Measurements from ENCODE around the gene STIM1. TPM values are rescaled to one million over a fixed set of nuclear protein-coding genes. Genes with fewer than 3 reads are reported as not detected.

The STIM1 gene
- total RNA-seq, 3 donors from 2014 or later (not counting 1 experiment from before 2014, with no cell fraction given), result 171 to 187 (median 175) TPM

GRCh38 chr11:3964056-3964455 lies 108.6 kb downstream of the STIM1 start:
- ATAC-seq (no peak), DNase-seq (no peak)
- no peak for TF ChIP-seq CTCF (IDR thresholded peaks at IDR 0.05)
- Histone ChIP-seq H3K4me3 (ENCODE audit: low read length) (no peak overlapping the region), H3K36me3 (ENCODE audit: control insufficient read depth, insufficient read depth, low read length) (peaks cover 12% of the 10 kb centered on the region), H3K4me1 (ENCODE audit: control insufficient read depth, insufficient read depth, low read length) (peaks cover 8% of the 10 kb centered on the region), H3K27ac (ENCODE audit: low read length) (no peak overlapping the region), H3K27me3 (ENCODE audit: control insufficient read depth, insufficient read depth, low read length) (no peaks in the 10 kb centered on the region), H3K9me3 (ENCODE audit: control insufficient read depth, insufficient read depth, low read length) (no peaks in the 10 kb centered on the region)
- Mint-ChIP-seq H3K27ac (peak overlapping the region; percentile 37 to 54), H3K4me3 (no peak overlapping the region), H3K36me3 (peaks cover 5% of the 10 kb centered on the region), H3K4me1 (peaks cover 78 to 85% of the 10 kb centered on the region in 2 donors), H3K9me3 (no peaks in the 10 kb centered on the region), H3K27me3 (ENCODE audit: low read depth in 2 of 2) (no peaks in the 10 kb centered on the region)
- intact Hi-C loops (cut with micrococcal nuclease), result no loop called here
- WGBS (ENCODE audit: insufficient coverage), result 100% methylated on average over 1 of the region's 2 CpGs

- Histone ChIP-seq H3K4me3 (ENCODE audit: low read length) (no peak overlapping the region), H3K9me3 (ENCODE audit: control insufficient read depth, insufficient read depth, low read length) (no peaks in the 10 kb centered on the region), H3K27me3 (ENCODE audit: control insufficient read depth, insufficient read depth, low read length) (no peaks in the 10 kb centered on the region), H3K27ac (ENCODE audit: low read length) (no peak overlapping the region), H3K4me1 (ENCODE audit: control insufficient read depth, insufficient read depth, low read length) (peaks cover 15% of the 10 kb centered on the region), H3K36me3 (ENCODE audit: control insufficient read depth, insufficient read depth, low read length) (peaks cover 12% of the 10 kb centered on the region)
- intact Hi-C loops (cut with micrococcal nuclease), result no loop called here
- no peak overlapping the region for H3K4me3 Mint-ChIP-seq
- no peak overlapping the region for H3K27ac Mint-ChIP-seq
- no peaks in the 10 kb centered on the region for H3K27me3 Mint-ChIP-seq (ENCODE audit: low read depth in 2 of 2)
- no peaks in the 10 kb centered on the region for H3K9me3 Mint-ChIP-seq
- WGBS (ENCODE audit: insufficient coverage), result 100% methylated on average over 1 of the region's 1 CpG
- peaks cover 5% of the 10 kb centered on the region for H3K36me3 Mint-ChIP-seq
- DNase-seq, result no peak
- TF ChIP-seq CTCF (IDR thresholded peaks at IDR 0.05), result no peak
- peaks cover 81 to 85% of the 10 kb centered on the region in 2 donors for H3K4me1 Mint-ChIP-seq
- ATAC-seq, result no peak
Measured at GRCh38 chr11:3964935-3965604, 109.6 kb downstream of the STIM1 start.

GRCh38 chr11:3967695-3968094 lies 112.2 kb downstream of the STIM1 start:
- Mint-ChIP-seq H3K4me1 (peaks cover 75 to 83% of the 10 kb centered on the region in 2 donors), H3K36me3 (peaks cover 5% of the 10 kb centered on the region), H3K9me3 (no peaks in the 10 kb centered on the region), H3K4me3 (no peak overlapping the region), H3K27ac (peak overlapping the region; percentile 17 to 77), H3K27me3 (ENCODE audit: low read depth in 2 of 2) (no peaks in the 10 kb centered on the region)
- peaks cover 12% of the 10 kb centered on the region for H3K4me1 ChIP-seq (ENCODE audit: control insufficient read depth, insufficient read depth, low read length)
- H3K27me3 ChIP-seq (ENCODE audit: control insufficient read depth, insufficient read depth, low read length), result no peaks in the 10 kb centered on the region
- ATAC-seq, result no peak
- no peak for TF ChIP-seq CTCF (IDR thresholded peaks at IDR 0.05)
- intact Hi-C loops (cut with micrococcal nuclease), result no loop called here
- H3K27ac ChIP-seq (ENCODE audit: low read length), result no peak overlapping the region
- H3K9me3 ChIP-seq (ENCODE audit: control insufficient read depth, insufficient read depth, low read length), result no peaks in the 10 kb centered on the region
- no peak overlapping the region for H3K4me3 ChIP-seq (ENCODE audit: low read length)
- H3K36me3 ChIP-seq (ENCODE audit: control insufficient read depth, insufficient read depth, low read length), result peaks cover 12% of the 10 kb centered on the region
- DNase-seq, result no peak

- Mint-ChIP-seq H3K4me3 (peak overlapping the region; percentile 35), H3K27ac (peak overlapping the region; percentile 77 to 86), H3K9me3 (no peaks in the 10 kb centered on the region), H3K27me3 (ENCODE audit: low read depth in 2 of 2) (no peaks in the 10 kb centered on the region), H3K4me1 (peaks cover 75 to 81% of the 10 kb centered on the region in 2 donors), H3K36me3 (peaks cover 5% of the 10 kb centered on the region)
- peaks cover 12% of the 10 kb centered on the region for H3K36me3 ChIP-seq (ENCODE audit: control insufficient read depth, insufficient read depth, low read length)
- ATAC-seq (no peak), DNase-seq (no peak)
- 90% methylated on average over 3 of the region's 3 CpGs for WGBS (ENCODE audit: insufficient coverage)
- H3K9me3 ChIP-seq (ENCODE audit: control insufficient read depth, insufficient read depth, low read length), result no peaks in the 10 kb centered on the region
- no peak overlapping the region for H3K4me3 ChIP-seq (ENCODE audit: low read length)
- no peak for TF ChIP-seq CTCF (IDR thresholded peaks at IDR 0.05)
- intact Hi-C loops (cut with micrococcal nuclease), result no loop called here
- H3K4me1 ChIP-seq (ENCODE audit: control insufficient read depth, insufficient read depth, low read length), result peaks cover 12% of the 10 kb centered on the region
- no peak overlapping the region for H3K27ac ChIP-seq (ENCODE audit: low read length)
- no peaks in the 10 kb centered on the region for H3K27me3 ChIP-seq (ENCODE audit: control insufficient read depth, insufficient read depth, low read length)
Measured at GRCh38 chr11:3969200-3969599, 113.7 kb downstream of the STIM1 start.
